Measurements from ENCODE around the gene HLA-DPA1. TPM values are rescaled to one million over a fixed set of nuclear protein-coding genes. Genes with fewer than 3 reads are reported as not detected.

Gene HLA-DPA1
- total and polyA plus RNA-seq, 10 of the 15 experiments (the other 5 are each of a cell fraction or from before 2014, with no cell fraction given) = 508 to 1,640 (median 829) TPM

DNA sequence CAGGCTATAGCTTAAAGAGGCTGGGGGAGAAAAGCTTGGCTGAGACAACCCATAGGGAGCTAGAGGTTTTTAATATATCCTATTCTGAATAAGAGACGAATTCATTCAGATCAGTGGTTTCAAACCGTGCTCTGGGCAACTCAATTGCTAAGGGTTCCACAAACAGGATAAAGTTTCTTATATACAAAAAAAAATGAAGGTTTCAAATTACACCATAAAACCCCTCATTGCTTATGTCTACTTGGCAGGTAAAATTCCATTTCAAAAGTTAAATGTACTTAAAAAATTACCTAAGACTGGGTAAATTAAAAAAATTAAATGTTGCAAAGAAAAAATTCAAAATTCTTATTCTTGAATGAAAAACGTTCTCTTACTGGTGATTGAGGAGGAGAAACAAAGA is 5.0 kb upstream of the HLA-DPA1 start:
- H3K9ac ChIP-seq (ENCODE audit: control insufficient read depth, insufficient read depth, low read length) = peak overlapping the region; percentile 54
- SMC1A ChIA-PET (ENCODE audit: uncharacterized antibody, unreplicated experiment) = interaction anchor here (0.6 to 7.7 kb wide), 8 partner anchors 9 to 78 kb away, joined by 3 to 177 read pairs (median 4); no protein-coding TSS in a partner anchor

More for the DNA sequence above, 5.0 kb upstream of the HLA-DPA1 start:
- H3K27ac ChIP-seq (ENCODE audit: control insufficient read depth, insufficient read depth) = peak overlapping the region; percentile 16; the same call in 1 of the 2 replicates
- ChIA-PET POLR2A (interaction anchor here (0.6 to 6.7 kb wide), 9 partner anchors 9 to 106 kb away, joined by 3 to 56 read pairs (median 4); no protein-coding TSS in a partner anchor), RAD21 (ENCODE audit: unreplicated experiment) (interaction anchor here (0.8 to 6.8 kb wide), 10 partner anchors 12 to 107 kb away, joined by 3 to 108 read pairs (median 4); partner anchors contain the start of gene HLA-DOA), CTCF (interaction anchor here (0.6 to 14.2 kb wide), 9 partner anchors 12 to 195 kb away, joined by 3 to 281 read pairs (median 3); no protein-coding TSS in a partner anchor)
- TF ChIP-seq, protein P1, sequence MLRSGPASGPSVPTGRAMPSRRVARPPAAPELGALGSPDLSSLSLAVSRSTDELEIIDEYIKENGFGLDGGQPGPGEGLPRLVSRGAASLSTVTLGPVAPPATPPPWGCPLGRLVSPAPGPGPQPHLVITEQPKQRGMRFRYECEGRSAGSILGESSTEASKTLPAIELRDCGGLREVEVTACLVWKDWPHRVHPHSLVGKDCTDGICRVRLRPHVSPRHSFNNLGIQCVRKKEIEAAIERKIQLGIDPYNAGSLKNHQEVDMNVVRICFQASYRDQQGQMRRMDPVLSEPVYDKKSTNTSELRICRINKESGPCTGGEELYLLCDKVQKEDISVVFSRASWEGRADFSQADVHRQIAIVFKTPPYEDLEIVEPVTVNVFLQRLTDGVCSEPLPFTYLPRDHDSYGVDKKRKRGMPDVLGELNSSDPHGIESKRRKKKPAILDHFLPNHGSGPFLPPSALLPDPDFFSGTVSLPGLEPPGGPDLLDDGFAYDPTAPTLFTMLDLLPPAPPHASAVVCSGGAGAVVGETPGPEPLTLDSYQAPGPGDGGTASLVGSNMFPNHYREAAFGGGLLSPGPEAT (IDR thresholded peaks at IDR 0.05; ENCODE audit: low read depth) = no peak
- TF ChIP-seq, protein P2, sequence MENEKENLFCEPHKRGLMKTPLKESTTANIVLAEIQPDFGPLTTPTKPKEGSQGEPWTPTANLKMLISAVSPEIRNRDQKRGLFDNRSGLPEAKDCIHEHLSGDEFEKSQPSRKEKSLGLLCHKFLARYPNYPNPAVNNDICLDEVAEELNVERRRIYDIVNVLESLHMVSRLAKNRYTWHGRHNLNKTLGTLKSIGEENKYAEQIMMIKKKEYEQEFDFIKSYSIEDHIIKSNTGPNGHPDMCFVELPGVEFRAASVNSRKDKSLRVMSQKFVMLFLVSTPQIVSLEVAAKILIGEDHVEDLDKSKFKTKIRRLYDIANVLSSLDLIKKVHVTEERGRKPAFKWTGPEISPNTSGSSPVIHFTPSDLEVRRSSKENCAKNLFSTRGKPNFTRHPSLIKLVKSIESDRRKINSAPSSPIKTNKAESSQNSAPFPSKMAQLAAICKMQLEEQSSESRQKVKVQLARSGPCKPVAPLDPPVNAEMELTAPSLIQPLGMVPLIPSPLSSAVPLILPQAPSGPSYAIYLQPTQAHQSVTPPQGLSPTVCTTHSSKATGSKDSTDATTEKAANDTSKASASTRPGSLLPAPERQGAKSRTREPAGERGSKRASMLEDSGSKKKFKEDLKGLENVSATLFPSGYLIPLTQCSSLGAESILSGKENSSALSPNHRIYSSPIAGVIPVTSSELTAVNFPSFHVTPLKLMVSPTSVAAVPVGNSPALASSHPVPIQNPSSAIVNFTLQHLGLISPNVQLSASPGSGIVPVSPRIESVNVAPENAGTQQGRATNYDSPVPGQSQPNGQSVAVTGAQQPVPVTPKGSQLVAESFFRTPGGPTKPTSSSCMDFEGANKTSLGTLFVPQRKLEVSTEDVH (IDR thresholded peaks at IDR 0.05; ENCODE audit: low read depth, partially characterized antibody) = no peak
- TF ChIP-seq WRNIP1 (IDR thresholded peaks at IDR 0.05; ENCODE audit: borderline replicate concordance, low read depth, low read length) (0 out of 2 replicates have a peak, but pooled peaks have one; percentile 9), IRF4 (IDR thresholded peaks at IDR 0.05; ENCODE audit: low read depth, low read length) (no peak), JUNB (IDR thresholded peaks at IDR 0.05) (no peak)
- TF ChIP-seq, protein P3, sequence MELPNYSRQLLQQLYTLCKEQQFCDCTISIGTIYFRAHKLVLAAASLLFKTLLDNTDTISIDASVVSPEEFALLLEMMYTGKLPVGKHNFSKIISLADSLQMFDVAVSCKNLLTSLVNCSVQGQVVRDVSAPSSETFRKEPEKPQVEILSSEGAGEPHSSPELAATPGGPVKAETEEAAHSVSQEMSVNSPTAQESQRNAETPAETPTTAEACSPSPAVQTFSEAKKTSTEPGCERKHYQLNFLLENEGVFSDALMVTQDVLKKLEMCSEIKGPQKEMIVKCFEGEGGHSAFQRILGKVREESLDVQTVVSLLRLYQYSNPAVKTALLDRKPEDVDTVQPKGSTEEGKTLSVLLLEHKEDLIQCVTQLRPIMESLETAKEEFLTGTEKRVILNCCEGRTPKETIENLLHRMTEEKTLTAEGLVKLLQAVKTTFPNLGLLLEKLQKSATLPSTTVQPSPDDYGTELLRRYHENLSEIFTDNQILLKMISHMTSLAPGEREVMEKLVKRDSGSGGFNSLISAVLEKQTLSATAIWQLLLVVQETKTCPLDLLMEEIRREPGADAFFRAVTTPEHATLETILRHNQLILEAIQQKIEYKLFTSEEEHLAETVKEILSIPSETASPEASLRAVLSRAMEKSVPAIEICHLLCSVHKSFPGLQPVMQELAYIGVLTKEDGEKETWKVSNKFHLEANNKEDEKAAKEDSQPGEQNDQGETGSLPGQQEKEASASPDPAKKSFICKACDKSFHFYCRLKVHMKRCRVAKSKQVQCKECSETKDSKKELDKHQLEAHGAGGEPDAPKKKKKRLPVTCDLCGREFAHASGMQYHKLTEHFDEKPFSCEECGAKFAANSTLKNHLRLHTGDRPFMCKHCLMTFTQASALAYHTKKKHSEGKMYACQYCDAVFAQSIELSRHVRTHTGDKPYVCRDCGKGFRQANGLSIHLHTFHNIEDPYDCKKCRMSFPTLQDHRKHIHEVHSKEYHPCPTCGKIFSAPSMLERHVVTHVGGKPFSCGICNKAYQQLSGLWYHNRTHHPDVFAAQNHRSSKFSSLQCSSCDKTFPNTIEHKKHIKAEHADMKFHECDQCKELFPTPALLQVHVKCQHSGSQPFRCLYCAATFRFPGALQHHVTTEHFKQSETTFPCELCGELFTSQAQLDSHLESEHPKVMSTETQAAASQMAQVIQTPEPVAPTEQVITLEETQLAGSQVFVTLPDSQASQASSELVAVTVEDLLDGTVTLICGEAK (IDR thresholded peaks at IDR 0.05; ENCODE audit: borderline replicate concordance) = peak; percentile 55; the same call in 1 of the 2 replicates
- H3K4me1 ChIP-seq (ENCODE audit: control insufficient read depth, insufficient read depth, low read length) = peaks cover 31% of the 10 kb centered on the region
- peaks cover 76% of the 10 kb centered on the region for H3K79me2 ChIP-seq (ENCODE audit: control insufficient read depth, insufficient read depth, low read length)
- no peaks in the 10 kb centered on the region for H4K20me1 ChIP-seq (ENCODE audit: control insufficient read depth, insufficient read depth)
- DNase-seq (ENCODE audit: low read depth, low spot score) (no peak), FAIRE-seq (no peak), ATAC-seq (no peak)
- intact Hi-C loops (cut with micrococcal nuclease; ENCODE audit: unreplicated experiment) = no loop called here
- H3K36me3 ChIP-seq (ENCODE audit: control insufficient read depth in 2 of 2, insufficient read depth in 2 of 2, low read length in 1 of 2) = peaks cover 4 to 11% of the 10 kb centered on the region in 2 experiments; a peak in 3 of 4 replicates
- H3K27me3 ChIP-seq (replicated peaks in 1 of 2; ENCODE audit: control insufficient read depth in 2 of 2, insufficient read depth in 2 of 2, low read length in 1 of 2) = no peaks in the 10 kb centered on the region
- BruUV-seq (replicated peaks) = no TSS peak
- in situ Hi-C loops (cut with MboI) = no loop called here
- 33% methylated on average over 3 of the region's 3 CpGs for WGBS (ENCODE audit: insufficient coverage, insufficient replicate concordance, low lambda C conversion rate, missing lambda C conversion rate)
- no peak overlapping the region for H2AFZ ChIP-seq (ENCODE audit: control insufficient read depth, low read depth, low read length)
- peak overlapping the region; percentile 80 for H3K4me3 ChIP-seq
- peak overlapping the region; percentile 60 for H3K4me2 ChIP-seq (ENCODE audit: control insufficient read depth, insufficient read depth)
- H3K9me3 ChIP-seq (replicated peaks; ENCODE audit: control insufficient read depth, insufficient read depth, low read length) = no peaks in the 10 kb centered on the region

All from GM12878 (cell line).